Myocyte (in vitro differentiated cells): ENCODE measurements around the gene CHD1L. TPM values are rescaled to one million over a fixed set of nuclear protein-coding genes. Genes with fewer than 3 reads are reported as not detected.

Experiments
- total RNA-seq: library from RNA; depleted of rRNA; stranded (reverse); fragments of >200 nt; gene quantifications from 2 replicates; pipeline ENCODE4 v1.2.3, GENCODE V29; 2014

The CHD1L gene
- total RNA-seq, 1 donor from 2014 or later = 16.6 TPM

Other genes with a start within 250 kb of the CHD1L start
- 37.9 and 50.7 TPM in 2 replicates for gene PRKAB2, start 70.2 kb upstream of the CHD1L start, total RNA-seq
- gene FMO5, start 17.3 kb upstream of the CHD1L start, total RNA-seq = 0.99 and 2.6 TPM in 2 replicates